Right renal pelvis (tissue), 4 donors: ENCODE results near the gene HTR3C. TPM values are rescaled to one million over a fixed set of nuclear protein-coding genes. Genes with fewer than 3 reads are reported as not detected.

ENCODE experiments used
- DNase-seq, 4 donors: peaks; one replicate each; pipeline ENCODE4 v3.0.0-alpha.2; 2013; ENCODE audit warnings: low read depth in 4 of 4, low spot score in 3 of 4, missing footprints in 1 of 4
- polyA plus RNA-seq, 4 donors: library from polyadenylated mRNA; unstranded; fragments of 120-200 nt; gene quantifications; one replicate each; pipeline ENCODE4 v1.2.1, GENCODE V29; 2013; ENCODE audit not compliant: insufficient read length in 4 of 4

Gene HTR3C
- polyA plus RNA-seq, 4 donors, result 0.03 TPM; not detected in 3

DNA sequence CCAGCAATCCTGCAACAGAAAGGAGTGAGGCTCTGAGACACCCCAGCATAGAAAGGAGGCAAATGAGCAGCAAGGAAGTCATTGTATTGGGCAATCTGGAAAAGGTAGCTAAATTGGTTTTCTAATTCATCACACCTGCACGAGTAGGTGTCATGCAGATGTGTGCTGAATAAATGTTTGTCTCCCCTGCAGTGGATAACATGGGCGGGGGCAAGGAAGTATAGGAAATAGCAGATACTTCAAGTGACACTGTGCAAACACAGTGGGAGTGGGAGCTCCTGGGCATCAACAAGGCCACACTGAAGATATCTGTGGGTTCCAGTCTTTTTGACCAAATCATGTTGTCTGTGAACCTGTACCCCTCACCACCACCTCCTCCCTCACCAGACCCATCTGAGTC lies 29.6 kb downstream of the HTR3C start:
- DNase-seq, result no peak

DNA sequence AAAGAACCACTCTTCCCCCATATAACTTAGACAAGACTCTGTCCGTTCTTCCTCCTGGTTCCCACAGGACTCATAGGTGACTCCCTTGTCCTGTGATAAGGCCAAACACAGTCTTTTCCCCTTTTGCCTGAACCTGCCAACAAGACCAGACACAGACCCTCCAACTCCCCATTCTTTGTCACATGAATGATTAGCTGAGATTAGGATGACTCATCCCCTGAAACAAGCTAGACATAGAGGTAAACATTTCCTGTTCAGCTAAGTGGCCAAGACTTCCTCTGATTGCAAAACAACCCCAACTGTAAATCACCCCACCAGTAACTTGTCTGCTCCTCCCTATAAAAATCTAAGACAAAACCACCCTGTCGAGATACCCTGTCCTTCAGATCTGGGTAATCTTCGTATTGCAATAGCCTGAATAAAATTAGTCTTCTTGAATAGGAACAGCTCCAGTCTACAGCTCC lies 32.6 kb downstream of the HTR3C start:
- no peak for DNase-seq

DNA sequence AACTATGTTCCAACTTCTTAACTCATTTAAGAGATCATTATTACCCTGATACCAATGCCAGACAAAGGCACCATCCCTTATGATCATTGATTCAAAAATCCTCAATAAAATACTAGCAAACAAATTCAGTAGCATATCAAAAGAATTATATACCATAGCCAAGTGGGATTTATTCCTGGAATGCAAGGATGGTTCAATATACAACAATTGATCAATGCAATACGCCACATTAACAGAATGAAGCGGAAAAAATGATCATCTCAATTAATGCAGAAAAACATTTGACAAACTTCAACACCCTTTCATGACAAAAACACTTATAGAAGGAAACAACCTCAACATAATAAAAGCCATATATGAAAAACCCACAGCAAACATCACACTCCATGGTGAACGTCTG lies 39.4 kb downstream of the HTR3C start:
- no peak for DNase-seq

DNA sequence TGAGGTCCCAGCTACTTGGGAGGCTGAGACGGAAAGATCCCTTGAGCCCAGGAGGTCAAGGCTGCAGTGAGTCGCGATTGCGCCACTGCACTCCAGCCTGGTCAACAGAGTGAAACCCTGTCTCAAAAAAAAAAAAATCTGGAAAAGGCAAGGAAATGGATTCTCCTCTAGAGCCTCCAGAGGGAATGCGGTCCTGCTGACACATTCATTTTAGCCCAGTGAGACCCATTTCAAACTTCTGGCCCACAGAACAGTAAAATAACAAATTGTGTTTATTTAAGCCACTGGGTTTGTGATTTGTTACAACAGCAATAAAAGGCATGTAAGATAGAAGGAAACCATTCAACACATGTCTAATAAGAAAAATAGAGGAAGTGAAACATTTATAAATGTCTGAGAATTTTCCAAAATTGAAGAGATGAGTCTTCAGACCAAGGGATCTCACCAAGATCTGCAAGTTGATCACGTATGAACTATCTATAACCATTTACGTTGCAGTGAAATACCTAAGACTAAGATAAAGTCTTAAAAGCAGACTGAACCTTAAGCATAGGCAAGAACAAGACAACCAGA lies 44.0 kb downstream of the HTR3C start, which contains the start of gene HTR3E:
TSS of gene HTR3E (plus strand) at position 254 of the 573 bp plus-strand sequence. CDS start 466 bp downstream, outside the sequence.
- no peak for DNase-seq

- no peak for DNase-seq
Observed at GRCh38 chr3:184097556-184097955, 44.7 kb downstream of the HTR3C start.

DNA sequence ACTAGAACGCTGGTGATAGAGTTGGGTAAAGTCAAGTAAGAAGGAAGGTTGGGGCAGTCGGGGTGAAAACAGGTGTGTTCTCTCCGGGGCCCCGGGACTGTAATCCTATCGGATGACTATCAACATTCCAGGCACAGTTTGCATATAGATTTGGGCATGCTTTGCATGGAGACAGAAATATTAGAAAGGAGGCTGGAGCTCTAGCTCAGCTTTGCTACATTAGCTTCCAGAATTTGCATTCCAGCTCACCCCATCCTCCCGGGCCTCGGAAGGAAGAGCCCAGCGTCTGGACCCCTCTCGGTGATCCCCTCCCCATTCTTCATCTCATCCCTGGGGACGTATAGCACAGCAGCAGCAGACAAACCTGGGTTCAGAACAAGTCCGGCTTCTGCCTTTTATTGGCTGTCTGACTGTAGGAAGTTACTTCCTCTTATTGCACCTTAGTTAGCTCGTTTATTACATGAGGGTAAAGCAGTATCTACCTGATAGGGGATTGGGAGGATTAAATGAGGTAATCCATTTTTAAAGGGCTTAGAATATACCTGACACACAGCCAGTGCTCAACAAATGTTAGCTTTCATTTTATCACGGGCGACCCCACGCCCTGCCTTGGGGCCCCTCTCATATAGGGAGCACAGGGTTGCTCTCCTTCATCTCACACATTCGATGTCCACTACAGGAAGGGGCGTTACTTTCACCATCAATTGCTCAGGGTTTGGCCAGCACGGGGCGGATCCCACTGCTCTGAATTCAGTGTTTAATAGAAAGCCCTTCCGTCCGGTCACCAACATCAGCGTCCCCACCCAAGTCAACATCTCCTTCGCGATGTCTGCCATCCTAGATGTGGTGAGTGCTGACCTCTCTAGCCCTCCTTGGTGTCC lies 47.2 kb downstream of the HTR3C start:
- no peak for DNase-seq

Other genes with a start within 250 kb of the HTR3C start
- 1 to 10 TPM in 1 of 4 donors, under 1 TPM in 2, not detected in 1; 0.57 to 1.6 (median 0.80) TPM for gene MAP6D1, start 227.5 kb upstream of the HTR3C start, polyA plus RNA-seq
- gene PARL, start 168.2 kb upstream of the HTR3C start, polyA plus RNA-seq, result 10 to 100 TPM; 55.1 to 63.9 (median 58.4) TPM
- gene ABCC5, start 35.2 kb upstream of the HTR3C start, polyA plus RNA-seq, result 10 to 100 TPM; 45.7 to 63.3 (median 53.7) TPM
- gene HTR3D, start 21.3 kb upstream of the HTR3C start, polyA plus RNA-seq, result not detected
- under 1 TPM in 2 of 4 donors, not detected in 2; 0.04 to 0.19 TPM for gene HTR3E, start 44.0 kb downstream of the HTR3C start, polyA plus RNA-seq
- 10 to 100 TPM; 47.2 to 49.4 (median 48.1) TPM for gene EIF2B5, start 82.3 kb downstream of the HTR3C start, polyA plus RNA-seq
- gene DVL3, start 102.3 kb downstream of the HTR3C start, polyA plus RNA-seq, result 10 to 100 TPM; 70.0 to 81.5 (median 77.2) TPM
- gene AP2M1, start 121.8 kb downstream of the HTR3C start, polyA plus RNA-seq, result 100 to 1,000 TPM; 324 to 371 (median 355) TPM
- gene ABCF3, start 133.2 kb downstream of the HTR3C start, polyA plus RNA-seq, result 10 to 100 TPM; 53.5 to 62.6 (median 54.5) TPM
- 1 to 10 TPM in 3 of 4 donors, under 1 TPM in 1; 0.80 to 2.5 (median 1.4) TPM for gene VWA5B2, start 176.5 kb downstream of the HTR3C start, polyA plus RNA-seq
- gene ALG3, start 195.9 kb downstream of the HTR3C start, polyA plus RNA-seq, result 10 to 100 TPM; 29.2 to 40.6 (median 36.8) TPM
- gene EEF1AKMT4, start 196.6 kb downstream of the HTR3C start, polyA plus RNA-seq, result 1 to 10 TPM; 2.8 to 3.4 (median 3.1) TPM
- under 1 TPM in 2 of 4 donors, not detected in 2; 0.19 to 0.29 TPM for gene CAMK2N2, start 208.5 kb downstream of the HTR3C start, polyA plus RNA-seq
- gene ECE2, start 223.0 kb downstream of the HTR3C start, polyA plus RNA-seq, result under 1 TPM in 1 of 4 donors, not detected in 3; 0.16 TPM
- 100 to 1,000 TPM; 189 to 213 (median 207) TPM for gene PSMD2, start 246.2 kb downstream of the HTR3C start, polyA plus RNA-seq